ENCODE measurements around the gene SNX30.

- peak; percentile 67 for TF ChIP-seq CTCF (conservative IDR thresholded peaks at IDR 0.05)
- no peak for TF ChIP-seq EZH2 (IDR thresholded peaks at IDR 0.05; ENCODE audit: low read depth)
These were observed 39.4 kb upstream of the SNX30 start for GRCh38 chr9:112711050-112711689.
